ENCODE results near the gene SOCS4. TPM values are rescaled to one million over a fixed set of nuclear protein-coding genes. Genes with fewer than 3 reads are reported as not detected.
"Not testable (repeated sequence)": the region's sequence is repeated elsewhere in the genome, so short reads cannot be mapped to it uniquely, and the experiment has no call there.

Gene SOCS4, protein sequence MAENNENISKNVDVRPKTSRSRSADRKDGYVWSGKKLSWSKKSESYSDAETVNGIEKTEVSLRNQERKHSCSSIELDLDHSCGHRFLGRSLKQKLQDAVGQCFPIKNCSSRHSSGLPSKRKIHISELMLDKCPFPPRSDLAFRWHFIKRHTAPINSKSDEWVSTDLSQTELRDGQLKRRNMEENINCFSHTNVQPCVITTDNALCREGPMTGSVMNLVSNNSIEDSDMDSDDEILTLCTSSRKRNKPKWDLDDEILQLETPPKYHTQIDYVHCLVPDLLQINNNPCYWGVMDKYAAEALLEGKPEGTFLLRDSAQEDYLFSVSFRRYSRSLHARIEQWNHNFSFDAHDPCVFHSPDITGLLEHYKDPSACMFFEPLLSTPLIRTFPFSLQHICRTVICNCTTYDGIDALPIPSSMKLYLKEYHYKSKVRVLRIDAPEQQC
- polyA plus RNA-seq (ENCODE audit: insufficient read length), result 8.8 TPM

DNA sequence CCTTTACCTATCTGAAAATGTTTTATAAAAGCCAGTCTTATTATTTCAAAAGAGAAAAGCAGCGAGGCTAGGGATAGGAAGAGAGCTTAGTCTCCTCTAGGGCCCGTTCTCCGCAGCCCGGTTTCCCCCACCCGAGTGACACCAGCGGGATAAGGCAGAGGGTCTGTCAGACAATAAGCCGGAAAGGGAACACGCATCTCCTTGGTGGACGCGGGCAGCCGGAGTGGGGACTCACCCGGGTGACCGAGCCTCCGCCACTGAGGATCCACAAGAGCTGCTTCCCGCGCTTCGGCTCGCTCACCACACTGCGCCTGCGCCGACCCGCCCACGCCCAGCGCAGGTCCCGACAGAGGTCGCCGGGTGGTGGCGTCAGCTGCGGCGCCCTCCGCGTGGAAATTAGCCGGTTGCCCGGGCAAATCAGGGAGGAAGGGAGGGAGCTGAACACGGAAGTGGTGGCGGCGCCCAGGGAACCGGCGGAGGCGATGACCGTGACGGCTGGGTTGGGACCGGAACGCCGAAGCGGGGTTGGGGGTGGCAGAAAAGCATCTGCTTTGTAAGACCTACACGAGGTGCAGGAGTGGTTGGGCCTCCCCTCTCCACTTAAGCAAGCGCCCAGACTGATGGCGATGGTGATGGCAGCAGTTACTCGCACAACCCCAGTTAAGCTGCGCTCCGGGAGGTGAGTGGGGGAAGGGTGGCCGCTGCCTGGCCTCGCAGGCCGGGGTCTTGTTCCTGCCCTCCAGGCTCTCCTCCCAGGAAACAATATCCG, at the start of gene SOCS4, which contains the start of gene WDHD1:
TSS of gene SOCS4 (plus strand) at position 444 of the 769 bp plus-strand sequence. CDS start 15,806 bp downstream, outside the sequence.
TSS of gene WDHD1 (minus strand) at position 307 of the 769 bp plus-strand sequence. CDS start 312 bp downstream, outside the sequence.
- DNase-seq, result peak; percentile 95

DNA sequence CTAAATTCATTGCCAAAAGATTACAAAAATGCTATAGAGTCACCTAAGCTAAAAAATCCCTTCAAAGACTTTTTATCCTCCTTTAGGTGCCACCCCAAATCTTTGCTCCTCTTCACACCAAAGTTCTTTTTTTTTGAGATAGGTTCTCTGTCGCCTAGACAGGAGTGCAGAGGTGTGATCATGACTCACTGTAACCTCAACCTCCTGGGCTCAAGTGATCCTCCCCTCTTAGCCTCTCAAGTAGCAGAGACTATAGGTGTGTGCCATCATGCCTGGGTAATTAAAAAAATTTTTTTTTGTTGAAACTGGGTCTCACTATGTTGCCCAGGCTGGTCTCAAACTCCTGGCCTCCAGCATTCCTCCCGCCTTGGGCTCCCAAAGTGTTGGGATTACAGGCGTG, 48.0 kb upstream of the SOCS4 start:
- no peak for DNase-seq

DNA sequence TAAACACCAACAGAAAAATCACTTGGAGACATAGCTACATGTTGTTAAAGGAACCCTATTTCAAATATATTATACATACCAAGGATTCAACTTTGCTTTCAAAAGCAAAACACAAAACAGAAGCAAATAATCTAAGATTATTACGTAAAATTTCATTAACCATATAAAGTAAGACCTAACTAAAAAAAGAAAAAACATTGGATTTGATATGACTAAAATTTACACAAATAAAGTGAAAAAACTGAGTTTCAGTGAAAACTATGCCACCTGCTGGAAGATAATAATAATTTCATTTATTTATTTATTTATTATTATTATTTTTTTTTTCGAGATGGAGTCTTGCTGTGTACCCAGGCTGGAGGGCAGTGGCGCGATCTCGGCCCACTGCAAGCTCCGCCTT, 45.3 kb upstream of the SOCS4 start:
- no peak for DNase-seq

DNA sequence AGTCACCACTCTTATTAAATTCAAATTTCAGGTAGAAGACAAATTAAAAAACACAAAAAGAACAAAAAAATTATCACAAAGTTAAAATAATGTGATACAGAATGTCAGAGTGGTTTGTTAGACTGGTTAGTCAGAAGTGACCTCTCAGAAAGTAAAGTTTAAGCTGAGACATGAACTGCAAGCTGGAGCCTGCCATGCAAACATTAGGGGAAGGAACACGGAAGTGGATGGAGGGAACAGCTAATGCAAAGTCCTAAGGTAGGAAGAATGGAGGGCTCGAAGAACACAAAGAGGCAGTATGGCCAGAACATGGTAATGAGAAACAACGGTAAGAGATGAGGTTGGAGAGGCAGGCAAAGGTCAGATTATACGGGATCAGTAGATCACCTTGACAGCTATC, 41.9 kb upstream of the SOCS4 start:
- no peak for DNase-seq

DNA sequence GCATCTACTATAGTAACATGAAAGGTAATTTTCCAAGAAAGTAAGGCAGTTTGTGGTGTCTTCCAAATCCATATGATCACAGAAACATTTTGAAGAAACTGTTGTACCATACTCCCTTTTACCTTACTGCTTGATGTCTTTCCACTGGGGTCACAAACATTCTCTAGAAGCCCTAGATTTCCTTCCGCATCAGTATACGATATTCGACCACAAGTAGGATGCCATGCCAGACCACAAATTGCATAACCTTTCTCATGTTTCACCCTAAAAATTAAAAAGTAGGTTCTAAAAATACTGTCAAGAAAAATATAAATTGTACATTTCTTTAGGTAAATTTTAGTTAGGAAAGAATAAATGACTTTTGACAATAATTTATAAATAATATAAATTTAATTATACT, 26.7 kb upstream of the SOCS4 start:
- DNase-seq, result no peak

DNA sequence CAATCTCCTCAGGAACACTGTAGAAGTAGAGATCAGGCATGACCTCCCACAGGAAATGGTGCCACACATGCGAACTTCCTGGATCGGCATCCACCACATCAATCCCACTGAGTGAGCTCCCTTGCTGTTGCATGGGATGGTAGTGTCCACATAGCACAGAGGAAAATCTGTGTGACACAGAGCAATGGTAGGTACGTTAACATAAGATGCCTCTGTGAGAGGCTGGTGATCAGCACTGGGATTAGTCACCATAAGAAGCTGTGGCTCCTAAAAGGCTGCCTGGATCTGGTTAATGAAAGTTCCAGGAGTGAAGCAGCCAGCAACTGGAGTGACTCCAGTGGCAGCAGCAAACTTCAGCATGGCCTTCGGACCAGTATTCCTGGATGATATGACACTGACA, 22.0 kb upstream of the SOCS4 start:
- no peak for DNase-seq

DNA sequence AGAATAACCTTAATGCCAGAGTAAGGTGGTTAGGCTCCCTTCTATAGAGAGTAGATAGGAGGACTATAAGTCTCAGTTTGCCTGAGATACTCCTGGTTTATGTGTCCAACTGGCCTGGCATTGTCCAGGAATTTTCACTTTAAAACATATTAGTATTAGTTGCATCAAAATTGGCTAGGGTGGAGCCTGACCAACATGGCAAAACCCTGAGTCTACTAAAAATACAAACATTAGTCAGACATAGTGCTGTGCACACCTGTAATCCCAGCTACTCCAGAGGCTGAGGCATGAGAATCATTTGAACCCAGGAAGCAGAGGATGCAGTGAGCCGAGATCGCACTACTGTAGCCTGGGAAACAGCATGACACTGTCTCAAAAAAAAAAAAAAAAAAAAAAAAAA, 12.0 kb upstream of the SOCS4 start:
- no peak for DNase-seq

DNA sequence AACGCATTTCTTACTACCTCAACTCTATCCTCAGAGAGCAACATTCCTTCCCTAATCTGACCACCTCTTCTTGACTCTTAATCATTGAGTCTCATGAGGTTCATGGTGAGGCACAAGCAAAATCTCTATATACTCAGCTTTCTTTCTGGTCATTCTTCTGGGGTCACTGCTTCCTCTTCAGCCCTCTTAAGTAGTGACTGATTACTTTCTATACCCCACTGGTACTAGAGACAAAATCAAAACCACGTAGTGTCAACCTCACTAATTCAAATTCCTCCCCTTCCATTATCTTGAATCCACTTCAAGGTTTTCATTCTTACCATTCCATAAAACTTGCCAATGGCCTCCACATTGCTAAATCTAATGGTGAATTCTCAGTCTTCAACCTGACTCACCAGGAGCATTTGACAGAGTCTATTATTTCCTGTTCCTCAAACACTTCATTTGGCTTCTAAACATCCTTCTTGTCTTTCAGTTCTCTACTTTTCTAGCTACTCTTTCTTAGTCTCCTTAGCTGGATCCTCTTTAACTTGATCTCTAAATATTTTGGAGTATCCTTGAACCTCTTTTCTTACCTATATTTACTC, 7.0 kb upstream of the SOCS4 start:
- no peak for DNase-seq

DNA sequence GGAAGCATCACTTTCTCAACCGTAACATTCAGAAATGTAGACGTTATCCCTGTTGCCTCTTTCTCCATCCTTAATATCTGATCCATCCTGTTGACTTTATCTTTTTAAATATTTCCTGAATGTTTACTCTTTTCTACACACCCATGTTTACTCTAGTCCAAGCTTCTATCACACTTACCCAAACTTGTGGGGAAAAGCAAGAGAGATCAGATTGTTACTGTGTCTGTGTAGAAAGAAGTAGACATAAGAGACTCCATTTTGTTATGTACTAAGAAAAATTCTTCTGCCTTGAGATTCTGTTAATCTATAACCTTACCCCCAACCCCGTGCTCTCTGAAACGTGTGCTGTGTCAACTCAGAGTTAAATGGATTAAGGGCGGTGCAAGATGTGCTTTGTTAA, 2.7 kb upstream of the SOCS4 start:
- not testable (repeated sequence) for DNase-seq

DNA sequence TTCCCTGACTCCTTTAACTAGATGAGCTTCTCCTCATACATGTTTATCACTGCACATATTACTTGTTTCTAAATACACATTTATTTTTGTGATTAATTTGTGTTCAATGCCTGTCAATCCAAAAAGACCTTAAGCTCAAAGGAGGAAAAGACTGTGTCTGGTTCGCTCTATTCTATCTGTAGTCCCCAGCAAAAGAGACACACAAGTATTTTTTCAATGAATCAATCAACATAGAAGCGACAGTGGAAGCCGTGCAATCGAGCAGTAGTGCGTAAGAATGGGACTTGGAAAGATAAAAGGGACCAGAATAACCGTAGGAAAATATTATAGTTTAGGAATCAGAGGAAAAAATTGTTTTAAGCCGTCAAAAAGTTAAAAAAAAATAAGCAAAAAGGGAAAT, 1.1 kb upstream of the SOCS4 start:
- no peak for DNase-seq

DNA sequence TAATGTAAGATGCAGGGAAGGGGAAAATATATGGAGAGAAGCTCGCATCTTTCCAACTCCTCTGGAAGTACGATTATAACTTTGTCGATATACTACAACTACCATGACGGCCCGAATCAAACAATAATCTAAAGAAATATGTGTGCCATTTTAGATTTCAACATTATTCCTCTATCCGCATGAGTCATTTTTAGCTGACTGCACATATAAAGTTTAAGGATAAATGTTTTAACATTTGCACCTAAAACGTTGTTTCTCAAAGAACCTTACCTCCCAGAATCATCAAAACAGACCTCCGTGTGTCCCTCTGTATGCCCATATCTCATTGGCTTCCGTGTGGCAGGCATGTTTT, 619 bp upstream of the SOCS4 start:
- DNase-seq, result no peak

DNA sequence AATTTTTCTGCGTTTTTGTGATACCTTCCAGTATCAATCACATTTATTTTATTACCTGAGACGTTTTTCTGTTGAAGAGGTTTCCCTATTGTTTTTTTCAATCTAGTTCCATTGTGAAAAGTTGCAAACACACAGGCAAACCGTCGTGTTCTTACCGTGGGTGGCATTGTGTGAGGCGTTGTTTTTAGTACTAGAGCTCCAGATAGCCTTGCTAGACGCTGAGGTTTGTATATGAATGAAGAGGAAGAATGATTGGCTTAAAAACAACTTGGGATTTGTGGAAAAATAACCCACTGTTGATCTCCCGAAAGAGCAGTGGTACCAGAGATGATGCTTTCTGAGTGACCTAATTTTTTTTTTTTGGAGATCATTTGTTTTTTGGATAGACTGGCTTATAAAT, 1.0 kb downstream of the SOCS4 start:
- no peak for DNase-seq

DNA sequence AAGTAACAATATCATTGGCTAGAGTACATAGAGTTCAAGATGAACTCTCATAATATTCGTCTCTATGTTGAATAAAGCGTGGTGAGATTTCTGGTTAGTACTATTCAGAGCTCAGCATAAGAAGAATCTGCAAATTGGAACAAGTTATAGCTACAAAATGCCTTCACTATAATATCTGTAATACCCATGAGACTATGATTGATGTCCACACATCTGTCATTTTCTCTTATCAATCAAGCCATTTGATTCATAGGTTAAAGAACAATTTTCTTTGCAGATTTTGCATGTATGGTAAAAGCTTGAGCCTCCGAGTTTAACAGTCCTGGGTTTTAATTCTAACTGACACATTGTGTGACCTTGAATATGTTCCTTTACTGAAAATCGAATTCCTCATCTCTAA, 1.4 kb downstream of the SOCS4 start:
- no peak for DNase-seq

DNA sequence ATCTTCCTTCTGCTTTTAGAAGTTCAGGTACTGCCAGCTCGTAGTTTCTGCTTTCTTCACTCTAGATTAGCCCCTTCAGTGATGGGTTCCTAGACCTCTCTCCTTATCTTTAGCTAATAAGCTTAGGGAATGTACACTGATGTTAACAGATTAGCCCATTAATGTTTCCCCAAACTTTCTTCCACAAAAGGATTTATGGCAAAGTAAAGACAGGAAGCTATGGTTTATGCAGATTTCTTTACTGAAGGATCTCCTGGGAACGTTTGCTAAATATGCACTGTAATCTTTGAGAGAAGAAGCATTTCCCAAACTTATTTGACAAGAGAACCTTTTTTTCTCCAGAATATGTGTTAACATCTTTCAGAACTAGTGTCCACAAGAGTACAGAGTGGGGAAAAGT, 4.2 kb downstream of the SOCS4 start:
- DNase-seq, result no peak

DNA sequence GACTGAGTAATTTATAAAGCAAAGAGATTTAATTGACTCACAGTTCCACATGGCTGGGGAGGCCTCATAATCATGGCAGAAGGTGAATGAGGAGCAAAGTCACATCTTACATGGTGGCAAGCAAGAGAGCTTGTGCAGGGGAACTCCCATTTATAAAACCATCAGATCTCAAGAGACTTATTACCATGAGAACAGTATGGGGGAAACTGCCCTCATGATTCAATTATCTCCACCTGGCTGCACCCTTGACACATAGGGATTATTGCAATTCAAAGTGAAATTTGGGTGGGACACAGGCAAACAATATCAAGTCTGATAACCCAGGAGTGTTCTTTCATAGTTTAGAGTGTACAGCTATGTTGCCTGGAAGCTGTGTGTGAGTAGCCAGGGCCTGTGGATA, 11.0 kb downstream of the SOCS4 start:
- DNase-seq, result not testable (repeated sequence)

DNA sequence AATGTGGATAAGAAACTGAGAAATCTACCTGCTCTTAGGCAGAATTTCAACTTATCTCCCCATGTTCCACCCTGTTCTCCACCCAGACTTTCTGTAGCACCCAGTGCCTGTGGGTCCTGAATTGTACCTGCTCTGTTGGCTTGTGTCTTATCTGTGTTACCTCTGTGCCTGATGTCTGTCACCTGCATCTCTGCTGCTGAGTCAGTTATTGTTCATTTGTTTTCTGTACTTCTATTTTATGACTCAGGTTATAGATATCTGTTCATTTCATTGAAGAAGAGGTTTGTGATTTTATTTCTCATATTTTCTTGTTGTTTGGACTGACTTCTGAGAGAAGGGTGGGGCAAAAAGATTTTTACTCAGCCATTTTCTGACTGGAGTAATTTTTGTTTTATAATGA, 11.7 kb downstream of the SOCS4 start:
- no peak for DNase-seq

DNA sequence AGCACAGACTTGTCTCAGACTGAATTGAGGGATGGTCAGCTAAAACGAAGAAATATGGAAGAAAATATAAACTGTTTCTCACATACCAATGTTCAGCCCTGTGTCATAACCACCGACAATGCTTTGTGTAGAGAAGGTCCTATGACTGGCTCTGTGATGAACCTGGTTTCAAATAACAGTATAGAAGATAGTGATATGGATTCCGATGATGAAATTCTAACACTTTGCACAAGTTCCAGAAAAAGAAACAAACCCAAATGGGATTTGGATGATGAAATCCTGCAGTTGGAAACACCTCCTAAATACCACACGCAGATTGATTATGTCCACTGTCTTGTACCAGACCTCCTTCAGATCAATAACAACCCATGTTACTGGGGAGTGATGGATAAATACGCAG, 16.5 kb downstream of the SOCS4 start:
- no peak for DNase-seq

DNA sequence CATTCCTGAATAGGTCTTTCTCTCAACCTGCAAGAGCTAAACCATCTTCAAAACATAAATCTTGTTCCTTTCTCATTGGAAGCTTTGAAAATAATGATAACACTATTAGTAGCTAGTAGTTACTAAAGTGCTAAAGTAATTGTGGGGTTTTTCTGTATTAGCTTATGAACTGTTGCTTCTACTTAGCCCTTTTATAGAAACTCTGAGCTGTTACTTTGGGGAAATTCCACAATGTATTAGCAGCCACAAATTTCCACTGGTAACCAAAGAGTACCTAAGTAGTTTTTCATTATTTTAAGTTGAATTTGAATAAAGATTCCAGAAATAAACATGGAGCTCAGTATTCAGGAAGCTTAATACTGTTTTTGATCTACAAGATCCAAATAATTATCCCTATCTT, 18.1 kb downstream of the SOCS4 start:
- no peak for DNase-seq

DNA sequence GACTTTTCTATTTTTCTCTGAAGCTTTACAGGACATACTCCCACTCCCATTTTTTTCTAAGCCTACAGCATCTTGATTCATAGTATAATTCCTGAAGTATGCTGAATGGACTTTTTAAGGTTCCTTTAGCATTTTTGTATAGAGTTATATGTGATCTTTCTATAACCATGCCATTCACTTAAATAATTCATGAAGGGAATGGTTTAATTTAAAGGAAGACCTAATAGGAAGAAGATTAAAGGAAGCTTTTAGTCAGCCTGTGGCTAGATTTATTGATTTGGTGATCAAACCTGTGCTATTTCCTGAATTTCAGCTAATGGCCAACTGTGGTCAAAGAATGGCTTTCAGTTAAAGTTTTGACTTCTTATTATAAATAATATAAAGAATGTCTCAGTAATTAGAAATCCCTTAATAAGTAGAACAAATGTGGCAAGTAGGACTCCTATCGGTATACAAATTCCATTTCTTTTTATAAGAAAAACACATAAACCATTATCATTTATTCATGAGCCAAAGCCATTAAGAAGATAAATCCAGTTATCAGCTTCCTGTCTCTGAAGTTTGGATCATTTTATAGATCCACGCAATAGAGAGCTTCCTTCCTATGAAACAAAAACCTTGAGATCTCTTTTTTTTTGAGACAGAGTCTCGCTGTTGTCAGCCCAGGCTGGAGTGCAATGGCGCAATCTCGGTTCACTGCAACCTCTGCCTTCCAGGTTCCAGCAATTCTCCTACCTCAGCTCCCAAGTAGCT, 20.4 kb downstream of the SOCS4 start:
- DNase-seq, result no peak

DNA sequence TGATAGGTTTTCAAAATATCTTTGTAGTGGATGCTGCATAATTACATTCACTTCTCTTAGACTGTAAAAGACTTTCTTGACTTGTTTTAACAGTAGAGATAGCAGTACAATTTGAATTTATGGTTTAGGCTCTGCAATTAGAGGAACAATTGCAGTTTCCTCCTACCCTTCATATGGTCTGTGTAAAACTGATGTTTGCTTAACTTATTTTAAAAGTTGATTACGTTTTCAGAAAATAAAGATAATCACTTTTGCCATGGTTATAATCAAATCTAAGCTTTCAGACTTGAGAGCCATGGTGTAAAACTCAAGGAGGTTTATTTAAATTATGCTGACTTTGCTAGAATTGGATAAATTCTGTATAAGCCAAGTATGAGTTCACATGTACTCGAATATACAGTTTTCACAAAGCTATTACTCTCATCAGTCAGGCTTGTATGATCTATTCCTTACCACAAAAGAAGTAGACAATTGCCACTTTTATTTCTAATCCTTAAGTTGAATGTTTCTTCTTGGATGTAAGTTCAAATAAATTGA, 21.9 kb downstream of the SOCS4 start:
- DNase-seq, result no peak

DNA sequence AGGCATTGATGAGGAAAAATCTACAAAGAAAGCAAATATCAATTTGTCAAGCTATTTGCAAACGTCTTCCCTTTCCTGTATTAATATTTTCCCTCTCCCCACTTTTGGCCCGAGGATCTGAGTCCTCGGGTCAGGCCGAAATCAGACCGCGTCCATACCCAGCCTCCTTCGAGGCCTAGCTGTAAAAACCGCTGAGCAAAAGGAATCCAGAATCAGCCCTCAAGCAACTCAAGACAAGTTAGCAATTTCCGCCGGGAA, 24.1 kb downstream of the SOCS4 start:
- no peak for DNase-seq

DNA sequence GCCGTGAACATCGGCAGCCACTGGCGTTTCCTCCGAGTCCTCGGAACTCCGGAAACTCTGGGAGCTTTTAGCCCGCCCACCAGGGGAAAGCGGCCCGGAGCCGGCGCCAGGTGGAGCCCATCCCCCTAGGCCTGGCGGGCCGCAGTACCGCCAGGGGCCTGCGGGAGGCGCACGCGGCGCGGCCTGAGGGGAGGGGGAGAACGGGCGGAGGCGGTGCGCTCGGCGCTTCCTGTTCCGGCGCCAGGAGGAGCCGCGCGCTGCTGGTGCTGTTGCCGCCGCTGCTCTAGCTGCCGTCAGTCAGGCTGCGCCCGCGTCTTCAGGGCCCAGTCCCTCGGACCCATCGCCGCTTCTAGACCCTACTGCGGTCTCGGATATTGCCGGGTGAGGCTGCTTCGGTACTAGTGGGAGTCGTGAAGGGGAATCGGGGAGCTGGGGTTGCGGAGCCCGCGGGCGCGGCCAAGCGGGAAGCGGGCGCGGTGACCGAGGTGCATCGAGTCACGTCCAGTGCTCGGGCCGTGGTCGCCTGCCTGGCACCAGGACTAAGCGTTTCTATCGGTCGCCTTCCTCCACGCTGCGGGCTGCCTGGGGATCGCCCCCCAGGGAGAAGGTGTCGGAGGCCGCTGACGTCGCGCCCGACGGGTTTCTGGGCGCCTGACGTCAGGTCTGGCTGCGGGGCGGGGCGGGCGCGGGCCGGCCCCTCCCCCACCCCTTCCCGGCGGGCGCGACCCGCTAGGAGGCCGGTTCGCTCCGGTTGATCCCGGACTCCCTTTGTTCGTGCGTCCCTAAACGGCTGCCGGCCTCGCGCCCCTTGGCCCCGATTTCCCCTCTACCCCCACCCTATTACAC, 24.6 kb downstream of the SOCS4 start, which contains the start of gene MAPK1IP1L:
TSS of gene MAPK1IP1L (plus strand) at position 225 of the 846 bp plus-strand sequence. CDS start 10,037 bp downstream, outside the sequence.
- DNase-seq, result peak; percentile 96
